Measurements from ENCODE around the gene KCNQ2.

The KCNQ2 gene

GRCh38 chr20:63363013-63363957 lies 109.2 kb downstream of the KCNQ2 start:
- H3K27me3 ChIP-seq (ENCODE audit: insufficient read depth, low read length): 0 out of 2 replicates have a peak, but pooled peaks cover 3% of the 10 kb centered on the region

GRCh38 chr20:63362436-63363009 lies 109.9 kb downstream of the KCNQ2 start:
- no peaks in the 10 kb centered on the region for H3K36me3 ChIP-seq (ENCODE audit: insufficient read depth, low read length)
- H2AFZ ChIP-seq (ENCODE audit: low read length): no peak overlapping the region
- no peaks in the 10 kb centered on the region for H3K79me2 ChIP-seq (ENCODE audit: insufficient read depth, low read length)
- H3K4me1 ChIP-seq (ENCODE audit: insufficient read depth, low read length, severe bottlenecking): no peaks in the 10 kb centered on the region
- no peak overlapping the region for H3K4me2 ChIP-seq (ENCODE audit: low read length)
- no peak overlapping the region for H3K9ac ChIP-seq (ENCODE audit: low read length)
- no peaks in the 10 kb centered on the region for H3K9me3 ChIP-seq (ENCODE audit: low read length)
- H3F3A ChIP-seq (ENCODE audit: insufficient read depth, low read length): no peaks in the 10 kb centered on the region
- no peaks in the 10 kb centered on the region for H3K9me2 ChIP-seq (ENCODE audit: low read depth, low read length)
- H3K27ac ChIP-seq (ENCODE audit: low read depth, low read length, poor library complexity, severe bottlenecking): no peak overlapping the region
- H3K4me3 ChIP-seq (ENCODE audit: low read depth, low read length, poor library complexity, severe bottlenecking): no peak overlapping the region
- TF ChIP-seq CTCF (IDR thresholded peaks at IDR 0.05; ENCODE audit: low read length): no peak
- TF ChIP-seq EZH2 (IDR thresholded peaks at IDR 0.05; ENCODE audit: borderline replicate concordance, low read length): no peak
- no peaks in the 10 kb centered on the region for H4K20me1 ChIP-seq (ENCODE audit: insufficient read depth, low read length)
- 0 out of 2 replicates have a peak, but pooled peaks cover 3% of the 10 kb centered on the region for H3K27me3 ChIP-seq (ENCODE audit: insufficient read depth, low read length)

More at GRCh38 chr20:63363013-63363957, 109.2 kb downstream of the KCNQ2 start:
- Histone ChIP-seq H4K20me1 (ENCODE audit: insufficient read depth, low read length) (no peaks in the 10 kb centered on the region), H3K9me3 (ENCODE audit: low read length) (no peaks in the 10 kb centered on the region), H3K9ac (ENCODE audit: low read length) (no peak overlapping the region), H3K79me2 (ENCODE audit: insufficient read depth, low read length) (no peaks in the 10 kb centered on the region), H3K27ac (ENCODE audit: low read depth, low read length, poor library complexity, severe bottlenecking) (no peak overlapping the region), H3K36me3 (ENCODE audit: insufficient read depth, low read length) (no peaks in the 10 kb centered on the region), H3F3A (ENCODE audit: insufficient read depth, low read length) (no peaks in the 10 kb centered on the region), H3K9me2 (ENCODE audit: low read depth, low read length) (no peaks in the 10 kb centered on the region), H3K4me2 (ENCODE audit: low read length) (no peak overlapping the region), H2AFZ (ENCODE audit: low read length) (no peak overlapping the region), H3K4me1 (ENCODE audit: insufficient read depth, low read length, severe bottlenecking) (no peaks in the 10 kb centered on the region), H3K4me3 (ENCODE audit: low read depth, low read length, poor library complexity, severe bottlenecking) (no peak overlapping the region)
- TF ChIP-seq EZH2 (IDR thresholded peaks at IDR 0.05; ENCODE audit: borderline replicate concordance, low read length) (no peak), CTCF (IDR thresholded peaks at IDR 0.05; ENCODE audit: low read length) (no peak)

GRCh38 chr20:63361519-63362435 lies 110.7 kb downstream of the KCNQ2 start:
- Histone ChIP-seq H3K27me3 (ENCODE audit: insufficient read depth, low read length) (0 out of 2 replicates have a peak, but pooled peaks cover 3% of the 10 kb centered on the region), H3K27ac (ENCODE audit: low read depth, low read length, poor library complexity, severe bottlenecking) (no peak overlapping the region), H3F3A (ENCODE audit: insufficient read depth, low read length) (no peaks in the 10 kb centered on the region), H3K79me2 (ENCODE audit: insufficient read depth, low read length) (no peaks in the 10 kb centered on the region), H3K4me3 (ENCODE audit: low read depth, low read length, poor library complexity, severe bottlenecking) (no peak overlapping the region), H3K9me3 (ENCODE audit: low read length) (no peaks in the 10 kb centered on the region), H3K36me3 (ENCODE audit: insufficient read depth, low read length) (no peaks in the 10 kb centered on the region), H4K20me1 (ENCODE audit: insufficient read depth, low read length) (no peaks in the 10 kb centered on the region), H3K4me1 (ENCODE audit: insufficient read depth, low read length, severe bottlenecking) (no peaks in the 10 kb centered on the region), H3K4me2 (ENCODE audit: low read length) (no peak overlapping the region), H3K9me2 (ENCODE audit: low read depth, low read length) (no peaks in the 10 kb centered on the region), H3K9ac (ENCODE audit: low read length) (no peak overlapping the region), H2AFZ (ENCODE audit: low read length) (no peak overlapping the region)
- no peak for TF ChIP-seq EZH2 (IDR thresholded peaks at IDR 0.05; ENCODE audit: borderline replicate concordance, low read length)
- no peak for TF ChIP-seq CTCF (IDR thresholded peaks at IDR 0.05; ENCODE audit: low read length)
